GM18498 (cell line): Measurements from ENCODE around the gene FOXO1.

Experiments
- ATAC-seq: cut with Tn5 transposase; IDR thresholded peaks from one replicate; pipeline ENCODE4 v1.9.1; 2021; ENCODE audit warnings: mild to moderate bottlenecking, moderate library complexity; ENCODE audit not compliant: unreplicated experiment

FOXO1 gene

GRCh38 chr13:40611004-40611403 lies 55.4 kb downstream of the FOXO1 start:
- ATAC-seq: no peak

GRCh38 chr13:40609972-40610726 lies 56.3 kb downstream of the FOXO1 start:
- ATAC-seq: no peak

- ATAC-seq: no peak
These were observed 58.1 kb downstream of the FOXO1 start for GRCh38 chr13:40608308-40608707.

DNA sequence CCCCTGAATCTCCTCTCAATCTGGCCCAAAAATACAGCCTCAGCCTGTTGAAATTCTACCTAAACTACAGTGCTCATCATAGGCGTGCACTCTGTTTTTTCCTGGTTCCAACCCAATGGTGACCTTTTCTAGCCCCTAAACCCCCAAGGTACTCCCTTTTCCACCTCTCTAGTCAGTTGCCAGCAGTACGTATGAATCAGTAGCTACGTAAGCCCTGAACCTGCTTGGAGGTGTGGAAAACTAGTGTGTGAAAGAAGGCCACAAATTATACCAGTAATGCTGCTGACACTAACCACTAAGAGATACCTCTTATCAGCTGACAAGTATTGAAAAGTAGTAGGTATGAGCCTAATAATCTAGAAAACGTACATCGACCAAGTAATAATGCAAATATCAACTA lies 60.9 kb downstream of the FOXO1 start:
- ATAC-seq: no peak

GRCh38 chr13:40604135-40604534 lies 62.3 kb downstream of the FOXO1 start:
- no peak for ATAC-seq

DNA sequence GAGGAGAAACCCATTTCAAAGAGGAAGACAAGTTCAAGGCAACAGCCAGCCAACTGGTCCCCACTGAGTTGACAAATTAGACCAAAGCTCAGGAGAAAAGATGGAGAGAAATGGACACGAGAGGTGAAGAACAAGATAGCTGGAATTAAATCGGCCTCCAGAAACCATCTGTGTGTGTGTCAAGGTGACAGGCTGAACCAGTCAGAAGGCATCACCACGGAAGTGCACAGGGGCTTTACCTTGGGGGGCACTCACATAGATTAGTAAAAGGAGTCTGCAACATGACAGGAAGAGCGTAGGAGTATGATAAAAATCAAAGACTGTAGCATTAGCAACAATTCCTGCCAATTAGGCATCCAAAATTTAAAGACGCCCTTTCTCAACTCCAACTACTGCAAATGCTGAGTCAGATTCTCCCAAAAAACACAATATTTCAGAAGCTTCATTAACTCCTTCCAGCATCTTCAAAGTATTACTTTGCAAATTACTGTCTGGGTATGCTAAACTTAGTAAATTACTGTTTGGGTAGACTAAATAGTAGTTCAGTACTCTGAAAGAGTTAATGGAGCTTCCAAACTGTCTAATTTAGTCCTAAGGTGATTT lies 66.2 kb downstream of the FOXO1 start:
- ATAC-seq: no peak

DNA sequence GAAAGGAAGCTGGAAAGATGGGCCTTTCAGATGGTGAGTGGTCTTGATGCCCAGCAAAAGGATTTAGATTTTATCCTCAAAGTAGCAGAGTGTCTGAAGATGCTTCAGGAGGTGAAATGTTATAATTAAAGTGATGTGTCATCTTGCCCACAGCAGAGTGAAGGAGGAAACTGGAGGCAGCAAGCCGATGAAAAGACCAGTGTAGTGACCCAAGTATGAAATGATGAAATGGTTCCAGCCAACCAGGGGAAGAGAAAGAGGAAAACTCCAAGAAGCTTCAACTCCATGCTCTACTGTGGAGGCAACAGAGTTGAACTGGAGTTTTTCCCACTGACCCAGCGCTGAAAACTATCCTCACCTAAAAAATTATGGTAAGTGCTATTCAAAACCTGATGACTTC lies 66.7 kb downstream of the FOXO1 start:
- no peak for ATAC-seq

DNA sequence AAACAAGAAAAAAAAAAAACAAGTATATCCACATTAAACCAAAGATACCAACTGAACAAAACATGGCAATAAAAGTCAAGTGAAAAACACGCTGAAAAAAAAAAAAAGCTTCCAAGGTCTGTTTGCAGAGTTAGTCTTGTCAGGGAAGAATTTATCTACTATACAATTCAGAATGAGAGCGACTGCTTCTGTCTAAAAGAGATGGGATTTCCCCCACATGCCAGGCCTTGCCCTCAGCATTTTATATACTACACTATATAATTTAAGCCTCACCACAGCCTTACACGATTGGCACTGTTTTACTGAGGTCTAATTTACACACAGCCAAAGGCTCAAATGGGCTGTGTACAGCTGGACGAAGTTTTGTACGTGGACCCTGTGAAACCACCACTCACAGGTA lies 67.3 kb downstream of the FOXO1 start:
- no peak for ATAC-seq

DNA sequence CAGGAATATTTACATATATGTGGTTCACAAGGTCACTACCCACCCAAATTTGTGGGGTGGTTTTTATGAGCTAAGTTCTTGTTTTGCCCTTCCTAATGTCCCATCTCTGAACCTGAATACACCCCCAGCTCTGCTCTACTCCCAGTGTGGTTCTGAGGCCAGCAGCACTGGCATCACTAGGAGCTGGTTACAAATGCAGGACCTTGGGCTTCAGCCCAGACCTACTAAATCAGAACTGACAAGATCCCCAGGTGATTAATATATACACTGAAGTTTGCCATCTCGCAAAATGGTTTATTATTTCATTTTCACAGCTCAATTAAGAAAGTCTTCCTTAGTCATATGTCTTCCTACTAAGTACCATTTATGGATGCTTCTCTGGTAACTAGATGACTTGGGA lies 67.9 kb downstream of the FOXO1 start:
- no peak for ATAC-seq

DNA sequence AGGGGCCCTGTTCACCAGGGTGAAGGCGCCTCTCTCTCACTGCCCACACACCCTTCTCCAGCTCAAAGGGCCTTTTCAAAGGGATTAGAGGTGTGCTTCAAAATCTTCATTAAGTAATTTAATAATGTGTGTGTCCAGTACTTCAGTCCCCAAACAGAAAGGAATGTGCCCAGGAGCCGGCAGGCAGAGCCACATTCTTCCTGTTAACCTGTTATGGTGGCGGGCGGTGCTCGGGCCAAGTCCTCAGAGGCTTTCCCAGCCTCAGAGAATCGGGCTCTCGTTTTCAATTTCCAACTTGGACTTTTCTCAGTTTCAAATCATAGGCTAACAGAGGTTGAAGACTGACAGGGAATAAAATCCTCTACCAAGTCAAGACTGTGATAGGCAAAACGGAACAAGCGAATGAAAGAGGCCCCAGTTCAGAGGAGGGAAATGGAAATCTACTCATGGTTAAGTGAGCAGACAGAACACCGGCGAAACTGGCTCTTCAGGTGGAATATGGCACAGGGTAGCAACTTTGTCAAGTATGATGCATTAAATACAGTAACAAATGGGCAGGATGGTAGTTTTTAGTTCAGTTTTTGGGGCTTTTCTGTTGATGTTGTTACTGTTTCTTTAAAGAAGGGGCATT lies 68.6 kb downstream of the FOXO1 start:
- no peak for ATAC-seq

DNA sequence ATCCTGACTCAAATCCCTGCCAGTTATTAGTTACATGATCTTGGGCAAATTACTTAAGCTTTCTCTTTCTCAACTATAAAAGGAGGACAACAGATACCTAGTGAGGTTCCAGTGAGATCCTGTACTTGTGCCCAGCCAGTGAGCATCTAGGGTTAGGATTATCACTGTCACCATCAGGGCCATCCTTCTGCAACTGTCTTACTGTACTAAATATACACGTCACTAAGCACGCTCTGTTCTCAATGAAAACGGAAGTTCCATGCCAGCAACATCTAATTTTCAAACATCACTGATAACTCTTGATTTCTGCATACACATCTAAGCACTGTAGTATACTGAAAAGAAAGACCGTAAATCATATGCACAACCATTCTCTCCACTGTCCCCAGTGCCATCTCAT lies 70.0 kb downstream of the FOXO1 start:
- no peak for ATAC-seq

- no peak for ATAC-seq
These were observed 70.7 kb downstream of the FOXO1 start for GRCh38 chr13:40595693-40596092.

DNA sequence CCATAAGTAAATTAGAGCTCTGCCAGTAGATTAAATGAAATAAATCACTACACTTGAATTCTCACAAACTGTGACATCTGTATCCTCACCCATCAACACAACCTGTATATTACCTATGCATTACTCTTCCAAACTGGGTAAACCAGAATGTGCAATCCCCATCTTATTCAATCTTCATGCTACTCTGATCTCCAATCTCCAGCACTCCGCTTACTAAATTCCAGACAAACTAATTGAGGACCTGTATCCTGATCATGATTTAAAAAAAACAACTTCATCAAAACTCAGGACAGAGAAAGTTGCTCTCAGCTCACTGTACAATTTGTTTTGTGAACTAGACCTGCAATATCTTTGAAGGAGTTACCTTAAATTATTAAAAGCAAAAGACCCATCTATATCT lies 74.4 kb downstream of the FOXO1 start:
- no peak for ATAC-seq

- no peak for ATAC-seq
These were observed 75.3 kb downstream of the FOXO1 start for GRCh38 chr13:40591091-40591490.

GRCh38 chr13:40590112-40590862 lies 76.2 kb downstream of the FOXO1 start:
- ATAC-seq: no peak

GRCh38 chr13:40589285-40590109 lies 76.9 kb downstream of the FOXO1 start:
- peak; percentile 87 for ATAC-seq

GRCh38 chr13:40588101-40588500 lies 78.3 kb downstream of the FOXO1 start:
- ATAC-seq: no peak

DNA sequence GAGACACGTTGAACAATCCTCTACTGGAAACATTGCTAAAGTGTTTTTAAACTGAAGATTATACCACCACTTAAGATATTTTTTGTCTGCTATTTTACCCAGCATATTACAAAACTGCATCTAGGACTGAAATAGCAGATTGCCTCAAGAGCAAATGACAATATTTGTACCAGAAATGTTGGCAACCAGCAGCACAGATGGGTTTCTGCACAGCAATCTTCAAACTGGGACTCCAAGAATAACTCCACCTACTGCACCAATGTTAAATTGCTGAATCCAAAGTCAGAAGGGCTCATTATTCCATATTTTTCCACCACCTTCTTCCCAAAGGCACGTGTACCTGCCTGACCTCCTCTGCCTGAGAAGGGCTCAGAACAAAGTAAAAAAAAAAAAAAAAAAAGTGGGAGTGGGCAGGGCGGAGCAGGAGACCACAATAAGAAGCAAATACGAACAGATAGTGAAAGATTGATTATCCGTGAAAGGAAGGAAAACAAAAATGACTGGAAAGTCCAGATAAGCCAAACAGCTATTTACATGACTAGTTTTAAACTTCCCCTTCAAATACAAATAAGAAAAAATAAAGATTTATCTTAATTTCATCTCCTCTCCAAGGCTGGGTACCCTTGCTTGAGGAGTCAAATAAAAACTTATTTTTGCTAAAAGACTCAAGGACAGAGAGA lies 79.4 kb downstream of the FOXO1 start:
- ATAC-seq: no peak

DNA sequence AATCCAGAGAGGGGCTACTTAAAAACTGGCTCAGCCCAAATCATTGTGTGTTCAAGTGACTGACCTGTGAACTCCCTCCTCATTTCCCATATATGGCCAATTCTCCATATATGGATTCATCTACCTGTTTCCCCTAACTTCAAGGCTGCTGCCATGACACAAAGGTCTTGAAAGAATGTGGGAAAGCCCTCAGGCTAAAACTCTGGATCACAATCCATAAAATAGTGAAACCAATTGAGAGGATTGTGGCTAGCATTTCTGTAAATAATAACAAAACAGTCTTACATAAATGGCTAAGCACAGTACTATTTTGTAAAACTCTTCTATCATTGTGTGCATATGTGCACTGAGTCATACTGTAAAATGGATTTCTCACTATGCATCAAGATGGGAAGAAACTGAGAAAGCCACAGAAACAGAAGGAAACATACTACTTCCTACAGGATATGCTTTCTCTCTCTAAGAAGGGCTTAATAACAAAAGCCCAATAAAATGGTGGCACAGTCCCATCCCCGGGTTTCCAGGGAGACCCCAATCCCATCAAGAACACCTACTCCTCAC lies 80.5 kb downstream of the FOXO1 start:
- ATAC-seq: no peak

DNA sequence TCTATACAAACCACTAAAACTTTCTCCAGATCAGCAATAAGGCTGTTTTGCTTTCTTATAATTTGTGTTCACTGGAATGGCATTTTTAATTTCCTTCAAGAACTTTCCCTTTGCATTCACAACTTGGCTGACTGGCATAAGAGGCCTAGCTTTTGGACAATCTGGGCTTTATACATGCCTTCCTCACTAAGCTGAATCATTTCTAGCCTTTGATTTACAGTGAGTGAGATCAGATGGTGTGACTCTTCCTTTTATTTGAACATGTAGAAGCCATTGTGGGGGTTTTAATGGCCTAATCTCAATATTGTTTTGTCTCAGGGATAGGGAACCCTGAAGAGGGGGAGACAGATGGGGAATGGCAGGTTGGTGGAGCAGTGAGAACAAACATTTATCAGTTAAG lies 82.7 kb downstream of the FOXO1 start:
- no peak for ATAC-seq
